Colonic mucosa (tissue), 4 donors: ENCODE data around the gene RBBP7. TPM values are rescaled to one million over a fixed set of nuclear protein-coding genes. Genes with fewer than 3 reads are reported as not detected.

Experiments used
- DNase-seq: peaks from one replicate; pipeline ENCODE4 v3.0.0-alpha.2; 2020
- H3K27ac ChIP-seq: fragments of 200-600 bp; one replicate; pipeline ENCODE4 v1.8.0; 2021
- H3K27me3 ChIP-seq: fragments of 200-600 bp; one replicate; pipeline ENCODE4 v1.8.0; 2021
- H3K36me3 ChIP-seq: fragments of 200-600 bp; one replicate; pipeline ENCODE4 v1.8.0; 2021
- H3K4me1 ChIP-seq: fragments of 200-600 bp; one replicate; pipeline ENCODE4 v1.8.0; 2021; ENCODE audit warnings: mild to moderate bottlenecking
- H3K4me3 ChIP-seq: fragments of 200-600 bp; one replicate; pipeline ENCODE4 v1.8.0; 2021
- H3K9ac ChIP-seq, 2 donors: one replicate each; pipeline ENCODE4 v1.7.0; 2013; ENCODE audit warnings: control low read depth in 2 of 2, low read depth in 2 of 2, low read length in 2 of 2
- H3K9me3 ChIP-seq: fragments of 200-600 bp; one replicate; pipeline ENCODE4 v1.8.0; 2021
- CTCF ChIP-seq: fragments of 200-600 bp; IDR thresholded peaks from one replicate; pipeline ENCODE4 v1.8.0; 2022; ENCODE audit warnings: antibody characterized with exemption, mild to moderate bottlenecking
- intact Hi-C: fragments of 100-400 bp; cut with DNase I; formaldehyde crosslinking; loops from one replicate; pipeline ENCODE4 v1.14.1; 2022
- total RNA-seq, 2 donors: library from RNA; stranded (reverse); fragmentation: NEBNext Ultra II Directional in 1 of 2; extraction: Animal tissue kit (Norgen Biotek cat#: 25700) in 1 of 2; gene quantifications; one replicate each; pipeline ENCODE4 v1.2.1, GENCODE V29; 2021
- donor health status: healthy.
- donor health status: DM: no; HTN: no; CAD: no.
- donor health status: DM: no; HTN: no; CAD: no.

RBBP7 gene
- total RNA-seq, 2 donors from 2014 or later: 89.3 to 112 TPM

GRCh38 chrX:16873106-16873505 is 2.9 kb upstream of the RBBP7 start:
- Histone ChIP-seq H3K9ac (peak overlapping the region in 1 of 2 donors; percentile 26), H3K9me3 (no peaks in the 10 kb centered on the region), H3K36me3 (no peaks in the 10 kb centered on the region), H3K4me1 (peaks cover 4% of the 10 kb centered on the region), H3K27ac (no peak overlapping the region), H3K27me3 (no peaks in the 10 kb centered on the region), H3K4me3 (no peak overlapping the region)
- no peak for DNase-seq
- intact Hi-C loops: loop anchor here (10.0 kb wide), 1 partner anchor 62 kb away; no protein-coding TSS in a partner anchor
- TF ChIP-seq CTCF: no peak

- no peak for TF ChIP-seq CTCF
- intact Hi-C loops: loop anchor here (10.0 kb wide), 1 partner anchor 64 kb away; no protein-coding TSS in a partner anchor
- Histone ChIP-seq H3K4me1 (peaks cover 4% of the 10 kb centered on the region), H3K9ac (peak overlapping the region; percentile 42 to 53), H3K27ac (peak overlapping the region; percentile 74), H3K4me3 (peak overlapping the region; percentile 42), H3K9me3 (no peaks in the 10 kb centered on the region), H3K36me3 (no peaks in the 10 kb centered on the region), H3K27me3 (no peaks in the 10 kb centered on the region)
- peak; percentile 27 for DNase-seq
Measured at GRCh38 chrX:16870862-16871815, 977 bp upstream of the RBBP7 start.

- Histone ChIP-seq H3K9ac (peak overlapping the region; percentile 70 to 81), H3K9me3 (no peaks in the 10 kb centered on the region), H3K4me1 (peaks cover 4% of the 10 kb centered on the region), H3K27ac (peak overlapping the region; percentile 76), H3K27me3 (no peaks in the 10 kb centered on the region), H3K36me3 (no peaks in the 10 kb centered on the region), H3K4me3 (peak overlapping the region; percentile 54)
- no peak for TF ChIP-seq CTCF
- peak; percentile 23 for DNase-seq
- intact Hi-C loops: loop anchor here (10.0 kb wide), 1 partner anchor 65 kb away; no protein-coding TSS in a partner anchor
Measured at GRCh38 chrX:16869393-16870094, 618 bp downstream of the RBBP7 start.

GRCh38 chrX:16868920-16869319 is 1.2 kb downstream of the RBBP7 start:
- Histone ChIP-seq H3K27ac (no peak overlapping the region), H3K9me3 (no peaks in the 10 kb centered on the region), H3K4me3 (peak overlapping the region; percentile 54), H3K9ac (peak overlapping the region; percentile 70 to 81), H3K36me3 (no peaks in the 10 kb centered on the region), H3K27me3 (no peaks in the 10 kb centered on the region), H3K4me1 (peaks cover 4% of the 10 kb centered on the region)
- intact Hi-C loops: no loop called here
- no peak for DNase-seq
- no peak for TF ChIP-seq CTCF

GRCh38 chrX:16867947-16868346 is 2.2 kb downstream of the RBBP7 start:
- Histone ChIP-seq H3K9me3 (no peaks in the 10 kb centered on the region), H3K9ac (peak overlapping the region in 1 of 2 donors; percentile 12), H3K4me3 (no peak overlapping the region), H3K4me1 (peaks cover 4% of the 10 kb centered on the region), H3K27ac (no peak overlapping the region), H3K27me3 (no peaks in the 10 kb centered on the region), H3K36me3 (no peaks in the 10 kb centered on the region)
- TF ChIP-seq CTCF: no peak
- intact Hi-C loops: no loop called here
- no peak for DNase-seq
